Stomach smooth muscle (tissue), 2 donors: ENCODE results near the gene DRC7.
"Not testable (repeated sequence)": the region's sequence is repeated elsewhere in the genome, so short reads cannot be mapped to it uniquely, and the experiment has no call there.

Source experiments
- H3K27ac ChIP-seq: one replicate; pipeline ENCODE4 v1.7.0; 2013; ENCODE audit warnings: mild to moderate bottlenecking, low read length, inconsistent platforms
- H3K27me3 ChIP-seq, 2 donors: one replicate each; pipeline ENCODE4 v1.7.0; 2013; ENCODE audit warnings: low read length in 2 of 2; ENCODE audit not compliant: insufficient read depth in 2 of 2, control insufficient read depth in 1 of 2
- H3K36me3 ChIP-seq, 2 donors: one replicate each; pipeline ENCODE4 v1.7.0; 2013; ENCODE audit warnings: low read length in 2 of 2; ENCODE audit not compliant: control insufficient read depth in 2 of 2, insufficient read depth in 2 of 2
- H3K4me1 ChIP-seq: one replicate; pipeline ENCODE4 v1.7.0; 2013; ENCODE audit warnings: low read length; ENCODE audit not compliant: control insufficient read depth, insufficient read depth
- H3K4me3 ChIP-seq, 2 donors: one replicate each; pipeline ENCODE4 v1.7.0; 2013; ENCODE audit warnings: low read length in 2 of 2
- H3K9ac ChIP-seq, 2 donors: one replicate each; pipeline ENCODE4 v1.7.0; 2013; ENCODE audit warnings: low read length in 2 of 2, mild to moderate bottlenecking in 1 of 2
- H3K9me3 ChIP-seq, 2 donors: one replicate each; pipeline ENCODE4 v1.7.0; 2013; ENCODE audit warnings: low read length in 2 of 2; ENCODE audit not compliant: control insufficient read depth in 2 of 2
- donor health status: healthy.
- donor health status: Pancreatic carcinoma.

DRC7 gene

GRCh38 chr16:57668630-57669475 is 25.8 kb upstream of the DRC7 start:
- H3K36me3 ChIP-seq, result no peaks in the 10 kb centered on the region
- no peaks in the 10 kb centered on the region for H3K4me1 ChIP-seq
- no peak overlapping the region for H3K9ac ChIP-seq
- no peaks in the 10 kb centered on the region for H3K27me3 ChIP-seq
- no peak overlapping the region for H3K4me3 ChIP-seq
- H3K27ac ChIP-seq, result no peak overlapping the region
- no peaks in the 10 kb centered on the region for H3K9me3 ChIP-seq

DNA sequence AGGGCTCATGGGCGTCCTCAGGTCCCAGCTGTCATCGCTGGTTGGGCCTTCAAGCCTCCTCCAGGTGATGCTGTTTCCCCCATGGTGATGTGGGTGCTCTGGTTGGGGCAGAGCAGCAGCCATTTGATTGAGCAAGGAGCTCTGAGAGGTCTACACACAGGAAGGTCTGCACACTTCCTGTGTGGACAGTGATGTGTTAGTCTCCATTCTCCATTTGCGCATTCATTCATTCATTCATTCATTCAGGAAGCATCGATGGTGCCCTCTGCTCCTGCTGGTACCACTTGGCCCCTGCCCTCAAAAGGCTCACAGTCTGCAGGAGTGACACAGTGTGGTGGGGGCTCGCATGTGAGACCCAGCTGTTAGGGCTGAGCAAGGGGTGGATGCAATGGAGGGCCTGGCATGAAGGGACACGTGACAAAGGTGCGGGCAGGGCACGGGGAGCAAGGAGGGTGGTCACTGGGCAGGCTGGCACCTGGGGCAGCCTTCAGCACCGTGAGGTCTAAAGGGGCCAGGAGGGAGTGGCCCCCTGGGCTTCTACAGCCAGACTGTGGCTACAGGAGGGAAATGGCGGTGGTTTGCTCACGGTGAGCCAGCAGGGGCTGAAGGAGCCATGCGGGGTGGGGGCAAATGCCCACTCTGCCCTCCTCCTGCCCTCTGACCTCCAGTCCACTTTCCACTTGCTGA is 25.0 kb upstream of the DRC7 start:
- H3K36me3 ChIP-seq, result no peaks in the 10 kb centered on the region
- no peaks in the 10 kb centered on the region for H3K27me3 ChIP-seq
- H3K4me1 ChIP-seq, result no peaks in the 10 kb centered on the region
- no peak overlapping the region for H3K4me3 ChIP-seq
- H3K27ac ChIP-seq, result no peak overlapping the region
- no peak overlapping the region for H3K9ac ChIP-seq
- H3K9me3 ChIP-seq, result no peaks in the 10 kb centered on the region

- Histone ChIP-seq H3K36me3 (no peaks in the 10 kb centered on the region), H3K27me3 (no peaks in the 10 kb centered on the region), H3K9ac (no peak overlapping the region), H3K4me3 (no peak overlapping the region), H3K4me1 (no peaks in the 10 kb centered on the region), H3K9me3 (no peaks in the 10 kb centered on the region), H3K27ac (no peak overlapping the region)
These were observed 24.4 kb upstream of the DRC7 start for GRCh38 chr16:57670196-57670595.

GRCh38 chr16:57671451-57671850 is 23.2 kb upstream of the DRC7 start:
- not testable (repeated sequence) for H3K9ac ChIP-seq, H3K4me1 ChIP-seq, H3K4me3 ChIP-seq, H3K9me3 ChIP-seq, H3K27me3 ChIP-seq, H3K36me3 ChIP-seq, H3K27ac ChIP-seq

- H3K9ac ChIP-seq, result no peak overlapping the region
- H3K9me3 ChIP-seq, result no peaks in the 10 kb centered on the region
- no peaks in the 10 kb centered on the region for H3K36me3 ChIP-seq
- no peaks in the 10 kb centered on the region for H3K27me3 ChIP-seq
- no peak overlapping the region for H3K27ac ChIP-seq
- no peaks in the 10 kb centered on the region for H3K4me1 ChIP-seq
- no peak overlapping the region for H3K4me3 ChIP-seq
These were observed 22.2 kb upstream of the DRC7 start for GRCh38 chr16:57672416-57672815.

- no peaks in the 10 kb centered on the region for H3K36me3 ChIP-seq
- H3K4me3 ChIP-seq, result no peak overlapping the region
- no peak overlapping the region for H3K9ac ChIP-seq
- no peaks in the 10 kb centered on the region for H3K4me1 ChIP-seq
- H3K27me3 ChIP-seq, result no peaks in the 10 kb centered on the region
- H3K27ac ChIP-seq, result no peak overlapping the region
- H3K9me3 ChIP-seq, result no peaks in the 10 kb centered on the region
These were observed 21.8 kb upstream of the DRC7 start for GRCh38 chr16:57672824-57673223.

DNA sequence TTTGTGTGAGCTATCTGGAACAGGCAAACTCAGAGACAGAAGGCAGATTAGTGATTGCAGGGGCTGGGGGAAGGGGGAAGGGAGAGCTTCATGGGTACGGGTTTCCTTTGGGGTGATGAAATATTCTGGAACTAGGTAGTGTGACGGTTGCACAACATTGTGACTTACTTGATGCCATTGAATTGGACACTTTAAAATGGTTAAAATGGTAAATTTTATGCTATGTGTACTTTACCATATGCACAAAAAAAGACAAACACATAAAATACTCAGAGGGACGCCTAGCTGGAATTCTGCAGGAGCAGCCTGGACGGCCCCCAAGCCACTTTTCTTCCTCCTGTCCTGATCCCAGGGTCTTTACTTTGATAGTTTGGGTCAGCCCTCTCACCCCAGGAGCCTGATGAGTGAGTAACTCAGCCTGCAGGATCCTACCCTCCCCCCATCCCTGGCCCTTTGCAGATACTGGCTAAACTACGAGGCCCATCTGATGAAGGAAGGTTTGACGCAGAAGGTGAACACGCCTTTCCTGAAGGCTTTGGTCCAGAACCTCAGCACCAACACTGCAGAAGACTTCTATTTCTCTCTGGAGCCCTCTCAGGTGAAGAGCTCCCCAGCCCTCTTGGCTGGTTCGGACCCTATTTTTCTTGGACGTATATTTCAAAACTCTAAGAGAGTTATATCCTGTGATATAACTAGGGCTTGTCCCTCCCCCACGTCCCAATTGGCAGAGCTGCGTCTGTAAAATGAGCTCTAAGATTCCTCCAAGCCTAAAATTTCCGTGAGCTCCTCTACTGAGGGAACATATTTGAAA is 18.7 kb upstream of the DRC7 start:
- Histone ChIP-seq H3K4me1 (no peaks in the 10 kb centered on the region), H3K27me3 (peaks cover 0 to 3% of the 10 kb centered on the region in 2 donors), H3K4me3 (no peak overlapping the region), H3K36me3 (no peaks in the 10 kb centered on the region), H3K27ac (no peak overlapping the region), H3K9me3 (no peaks in the 10 kb centered on the region), H3K9ac (no peak overlapping the region)

- H3K9me3 ChIP-seq, result no peaks in the 10 kb centered on the region
- no peaks in the 10 kb centered on the region for H3K36me3 ChIP-seq
- no peaks in the 10 kb centered on the region for H3K4me1 ChIP-seq
- no peak overlapping the region for H3K27ac ChIP-seq
- no peak overlapping the region for H3K9ac ChIP-seq
- H3K27me3 ChIP-seq, result peaks cover 0 to 3% of the 10 kb centered on the region in 2 donors
- no peak overlapping the region for H3K4me3 ChIP-seq
These were observed 18.0 kb upstream of the DRC7 start for GRCh38 chr16:57676553-57677085.

DNA sequence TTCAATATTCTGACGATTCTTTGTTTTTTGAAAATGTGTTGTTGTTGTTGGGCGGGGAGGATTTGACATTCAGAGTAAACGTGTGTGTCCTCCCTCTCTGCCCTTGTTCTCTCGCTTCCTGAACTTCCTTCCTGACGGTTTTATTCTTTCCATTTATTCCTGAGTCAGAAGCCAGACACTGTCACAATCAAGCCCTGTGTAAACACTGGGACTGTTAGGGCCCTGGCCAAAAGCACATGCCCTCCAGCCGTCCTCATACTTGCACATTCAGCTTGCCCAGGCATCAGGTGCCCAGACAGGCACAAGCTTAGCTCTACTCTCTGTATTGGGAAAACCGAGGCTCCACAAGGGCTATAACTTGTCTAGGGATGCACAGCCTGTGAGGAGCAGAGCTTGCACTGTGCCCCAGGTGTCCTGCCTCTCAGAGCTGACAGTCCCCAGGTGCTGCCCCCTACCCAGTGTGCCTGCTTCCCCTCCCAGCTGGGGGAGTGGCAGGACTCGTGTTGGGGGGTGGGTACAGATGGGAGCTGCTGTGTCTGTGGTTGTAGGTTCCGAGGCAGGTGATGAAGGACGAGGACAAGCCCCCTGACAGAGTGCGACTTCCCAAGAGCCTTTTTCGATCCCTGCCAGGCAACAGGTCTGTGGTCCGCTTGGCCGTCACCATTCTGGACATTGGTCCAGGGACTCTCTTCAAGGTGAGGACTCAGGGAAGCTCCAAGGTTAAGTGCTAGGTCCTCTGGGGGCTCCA is 16.8 kb upstream of the DRC7 start:
- Histone ChIP-seq H3K27me3 (peaks cover 0 to 3% of the 10 kb centered on the region in 2 donors), H3K4me3 (no peak overlapping the region), H3K27ac (no peak overlapping the region), H3K4me1 (no peaks in the 10 kb centered on the region), H3K36me3 (no peaks in the 10 kb centered on the region), H3K9ac (no peak overlapping the region), H3K9me3 (no peaks in the 10 kb centered on the region)

DNA sequence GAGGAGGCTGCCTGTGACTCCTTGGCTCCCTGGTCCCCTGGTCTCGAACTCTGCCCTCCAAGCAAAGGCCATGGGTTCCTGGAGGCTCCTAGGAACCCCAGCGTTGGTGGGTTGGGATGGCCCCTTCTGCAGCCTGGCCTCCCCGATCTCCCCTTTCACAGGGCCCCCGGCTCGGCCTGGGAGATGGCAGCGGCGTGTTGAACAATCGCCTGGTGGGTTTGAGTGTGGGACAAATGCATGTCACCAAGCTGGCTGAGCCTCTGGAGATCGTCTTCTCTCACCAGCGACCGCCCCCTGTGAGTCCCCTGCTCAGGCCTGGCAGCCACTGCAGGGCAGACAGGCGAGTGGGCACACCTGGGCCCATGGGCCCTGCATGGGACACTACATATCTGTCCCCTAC is 15.6 kb upstream of the DRC7 start:
- Histone ChIP-seq H3K9me3 (no peaks in the 10 kb centered on the region), H3K4me3 (no peak overlapping the region), H3K27ac (no peak overlapping the region), H3K4me1 (no peaks in the 10 kb centered on the region), H3K27me3 (peaks cover 0 to 3% of the 10 kb centered on the region in 2 donors), H3K36me3 (no peaks in the 10 kb centered on the region), H3K9ac (no peak overlapping the region)
